ENCODE results near the gene DPM3. TPM values are rescaled to one million over a fixed set of nuclear protein-coding genes. Genes with fewer than 3 reads are reported as not detected.
"Not testable (repeated sequence)": the region's sequence is repeated elsewhere in the genome, so short reads cannot be mapped to it uniquely, and the experiment has no call there.

The DPM3 gene
- total RNA-seq, 3 donors from 2014 or later = 53.7 to 69.4 (median 68.2) TPM

GRCh38 chr1:155162631-155163030 lies 22.3 kb upstream of the DPM3 start:
- H3K27ac ChIP-seq; intact Hi-C loops (cut with DNase I; ENCODE audit: low total_unique reads); H3K4me3 ChIP-seq; H3K4me1 ChIP-seq; H3K36me3 ChIP-seq; DNase-seq (ENCODE audit: low spot score in 2 of 2); H3K9me3 ChIP-seq; H3K27me3 ChIP-seq: not testable (repeated sequence)

GRCh38 chr1:155160128-155160527 lies 19.8 kb upstream of the DPM3 start:
- no peaks in the 10 kb centered on the region for H3K27me3 ChIP-seq
- TF ChIP-seq, protein P1, sequence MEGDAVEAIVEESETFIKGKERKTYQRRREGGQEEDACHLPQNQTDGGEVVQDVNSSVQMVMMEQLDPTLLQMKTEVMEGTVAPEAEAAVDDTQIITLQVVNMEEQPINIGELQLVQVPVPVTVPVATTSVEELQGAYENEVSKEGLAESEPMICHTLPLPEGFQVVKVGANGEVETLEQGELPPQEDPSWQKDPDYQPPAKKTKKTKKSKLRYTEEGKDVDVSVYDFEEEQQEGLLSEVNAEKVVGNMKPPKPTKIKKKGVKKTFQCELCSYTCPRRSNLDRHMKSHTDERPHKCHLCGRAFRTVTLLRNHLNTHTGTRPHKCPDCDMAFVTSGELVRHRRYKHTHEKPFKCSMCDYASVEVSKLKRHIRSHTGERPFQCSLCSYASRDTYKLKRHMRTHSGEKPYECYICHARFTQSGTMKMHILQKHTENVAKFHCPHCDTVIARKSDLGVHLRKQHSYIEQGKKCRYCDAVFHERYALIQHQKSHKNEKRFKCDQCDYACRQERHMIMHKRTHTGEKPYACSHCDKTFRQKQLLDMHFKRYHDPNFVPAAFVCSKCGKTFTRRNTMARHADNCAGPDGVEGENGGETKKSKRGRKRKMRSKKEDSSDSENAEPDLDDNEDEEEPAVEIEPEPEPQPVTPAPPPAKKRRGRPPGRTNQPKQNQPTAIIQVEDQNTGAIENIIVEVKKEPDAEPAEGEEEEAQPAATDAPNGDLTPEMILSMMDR (IDR thresholded peaks at IDR 0.05) = no peak
- TF ChIP-seq POLR2A (IDR thresholded peaks at IDR 0.05) (no peak), POLR2AphosphoS5 (IDR thresholded peaks at IDR 0.05) (no peak)
- DNase-seq (ENCODE audit: low spot score in 2 of 2) = no peak
- intact Hi-C loops (cut with DNase I; ENCODE audit: low total_unique reads) = no loop called here
- no peak overlapping the region for H3K4me3 ChIP-seq
- H3K27ac ChIP-seq = no peak overlapping the region
- no peaks in the 10 kb centered on the region for H3K9me3 ChIP-seq
- no peaks in the 10 kb centered on the region for H3K4me1 ChIP-seq
- H3K36me3 ChIP-seq = no peaks in the 10 kb centered on the region

- Histone ChIP-seq H3K9me3 (no peaks in the 10 kb centered on the region), H3K27ac (no peak overlapping the region), H3K36me3 (no peaks in the 10 kb centered on the region), H3K27me3 (no peaks in the 10 kb centered on the region), H3K4me1 (no peaks in the 10 kb centered on the region), H3K4me3 (no peak overlapping the region)
- intact Hi-C loops (cut with DNase I; ENCODE audit: low total_unique reads) = no loop called here
- peak in 1 of 2 donors; percentile 34 for DNase-seq (ENCODE audit: low spot score in 2 of 2)
- TF ChIP-seq, protein P1 (IDR thresholded peaks at IDR 0.05) = no peak
- TF ChIP-seq POLR2AphosphoS5 (IDR thresholded peaks at IDR 0.05) (no peak), POLR2A (IDR thresholded peaks at IDR 0.05) (no peak)
Observed at GRCh38 chr1:155158991-155159390, 18.7 kb upstream of the DPM3 start.

DNA sequence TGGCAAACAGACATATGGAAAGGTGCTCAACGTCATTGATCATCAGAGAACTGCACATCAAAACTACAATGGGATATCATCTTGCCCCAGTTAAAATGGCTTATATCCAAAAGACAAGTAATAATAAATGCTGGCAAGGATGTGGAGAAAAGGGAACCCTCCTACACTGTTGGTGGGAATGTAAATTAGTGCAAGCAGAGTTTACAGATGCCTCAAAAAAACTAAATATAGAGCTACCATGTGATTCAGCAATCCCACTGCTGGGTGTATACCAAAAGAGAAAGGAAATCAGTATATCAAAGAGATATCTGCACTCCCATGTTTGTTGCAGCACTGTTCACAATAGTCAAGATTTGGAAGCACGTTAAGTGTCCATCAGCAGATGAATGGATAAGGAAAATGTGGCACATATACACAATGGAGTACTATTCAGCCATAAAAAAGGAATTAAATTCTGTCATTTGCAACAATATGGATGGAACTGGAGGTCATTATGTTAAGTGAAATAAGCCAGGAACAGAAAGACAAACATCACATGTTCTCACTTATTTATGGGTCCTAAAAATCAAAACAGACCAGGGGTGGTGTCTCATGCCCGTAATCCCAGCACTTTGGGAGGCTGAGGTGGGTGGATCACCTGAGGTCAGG lies 15.8 kb upstream of the DPM3 start:
- H3K4me3 ChIP-seq; H3K36me3 ChIP-seq; H3K4me1 ChIP-seq; intact Hi-C loops (cut with DNase I; ENCODE audit: low total_unique reads); H3K27me3 ChIP-seq; DNase-seq (ENCODE audit: low spot score in 2 of 2); H3K27ac ChIP-seq; H3K9me3 ChIP-seq: not testable (repeated sequence)

- DNase-seq (ENCODE audit: low spot score in 2 of 2) = no peak
- Histone ChIP-seq H3K27ac (no peak overlapping the region), H3K27me3 (no peaks in the 10 kb centered on the region), H3K4me3 (no peak overlapping the region), H3K36me3 (no peaks in the 10 kb centered on the region), H3K9me3 (no peaks in the 10 kb centered on the region), H3K4me1 (no peaks in the 10 kb centered on the region)
- no peak for TF ChIP-seq POLR2A (IDR thresholded peaks at IDR 0.05)
- TF ChIP-seq, protein P1 (IDR thresholded peaks at IDR 0.05) = no peak
- no peak for TF ChIP-seq POLR2AphosphoS5 (IDR thresholded peaks at IDR 0.05)
- intact Hi-C loops (cut with DNase I; ENCODE audit: low total_unique reads) = no loop called here
Observed at GRCh38 chr1:155145491-155145890, 5.2 kb upstream of the DPM3 start.

DNA sequence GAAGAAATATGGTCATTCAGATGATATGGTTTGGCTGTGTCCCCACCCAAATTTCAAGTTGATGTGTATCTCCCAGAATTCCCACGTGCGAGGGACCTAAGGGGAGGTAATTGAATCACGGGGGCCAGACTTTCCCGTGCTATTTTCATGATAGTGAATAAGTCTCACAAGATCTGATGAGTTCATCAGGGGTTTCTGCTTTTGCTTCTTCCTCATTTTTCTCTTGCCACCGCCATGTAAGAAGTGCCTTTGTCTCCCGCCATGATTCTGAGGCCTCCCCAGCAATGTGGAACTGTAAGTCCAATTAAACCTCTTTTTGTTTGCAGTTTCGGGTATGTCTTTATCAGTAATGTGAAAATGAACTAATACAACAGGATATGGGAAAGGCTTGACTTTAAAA lies 1.4 kb upstream of the DPM3 start:
- DNase-seq (ENCODE audit: low spot score in 2 of 2) = no peak
- Histone ChIP-seq H3K4me3 (no peak overlapping the region), H3K27ac (no peak overlapping the region), H3K9me3 (no peaks in the 10 kb centered on the region), H3K27me3 (no peaks in the 10 kb centered on the region), H3K36me3 (no peaks in the 10 kb centered on the region), H3K4me1 (peaks cover 0 to 4% of the 10 kb centered on the region in 2 donors)
- no peak for TF ChIP-seq POLR2AphosphoS5 (IDR thresholded peaks at IDR 0.05)
- TF ChIP-seq, protein P1 (IDR thresholded peaks at IDR 0.05) = no peak
- no peak for TF ChIP-seq POLR2A (IDR thresholded peaks at IDR 0.05)
- intact Hi-C loops (cut with DNase I; ENCODE audit: low total_unique reads) = no loop called here

All from breast epithelium (tissue), 4 donors.